Measurements from ENCODE around the gene FRS3. TPM values are rescaled to one million over a fixed set of nuclear protein-coding genes. Genes with fewer than 3 reads are reported as not detected.

FRS3 gene
- total and polyA plus RNA-seq, 11 donors = 3.2 to 6.8 (median 5.1) TPM

DNA sequence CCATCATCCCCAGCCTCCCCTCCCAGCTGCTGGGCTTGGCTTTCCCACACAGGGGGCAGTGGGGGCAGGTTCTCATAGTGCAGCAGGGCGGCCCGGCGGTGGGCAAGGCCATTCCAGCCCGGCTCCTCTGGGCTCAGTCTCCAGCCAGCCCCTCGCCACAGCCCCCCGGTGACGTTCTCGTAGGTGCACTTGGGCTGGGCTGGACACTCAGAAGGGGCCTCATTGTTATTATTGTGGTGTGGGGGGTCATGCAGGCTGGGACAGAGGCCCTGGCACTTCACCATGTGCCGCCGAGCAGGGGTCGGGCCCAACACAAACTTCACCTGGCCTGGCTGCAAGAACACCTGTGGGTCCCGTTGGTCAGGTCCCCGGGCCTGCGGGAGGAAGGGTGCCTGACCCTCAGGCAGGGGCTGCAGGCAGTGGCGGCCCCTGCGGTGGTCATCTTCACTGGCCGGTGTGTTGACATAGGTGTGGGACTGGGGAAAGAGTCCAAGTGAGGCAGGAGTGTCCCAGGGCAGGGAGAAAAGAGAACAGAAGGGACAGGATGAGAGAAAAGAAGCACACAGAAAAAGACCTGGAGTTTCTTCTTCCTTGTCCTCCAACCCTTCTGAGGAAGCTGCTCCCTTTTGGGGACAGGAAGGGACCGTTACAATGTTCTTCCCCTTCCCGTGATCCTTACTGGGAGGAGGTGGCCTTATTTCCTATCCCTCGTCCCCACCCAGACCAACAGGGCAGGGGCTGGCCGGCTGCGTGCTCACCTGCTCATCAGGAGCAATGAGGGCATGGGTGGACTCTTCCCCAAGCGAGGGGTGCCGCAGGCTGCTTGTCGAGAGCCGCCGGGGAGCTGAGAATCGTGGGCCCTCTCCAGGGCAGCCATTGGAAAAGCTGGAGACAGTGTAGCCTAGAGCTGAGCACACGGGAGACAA lies 8.4 kb downstream of the FRS3 start:
- H3K4me1 ChIP-seq = peaks cover 0 to 28% (median 18%) of the 10 kb centered on the region in 12 donors
- 86 to 92% (median 89%) methylated on average over 28 to 29 of the region's 29 CpGs for WGBS, 4 donors
- no peak overlapping the region for H3K4me3 ChIP-seq
- H3K36me3 ChIP-seq = peaks cover 0 to 71% (median 58%) of the 10 kb centered on the region in 9 donors
- DNase-seq = no peak
- intact Hi-C loops (cut with DNase I) = loop anchor here in 5 of 10 donors (5.0 to 10.0 kb wide), 5 partner anchors 34 to 407 kb away; partner anchors contain the start of gene TFEB (in 1 of the 5)
- no peaks in the 10 kb centered on the region for H3K9me3 ChIP-seq
- ATAC-seq = no peak
- H3K27ac ChIP-seq = no peak overlapping the region
- H3K27me3 ChIP-seq = no peaks in the 10 kb centered on the region
- TF ChIP-seq, protein P1, sequence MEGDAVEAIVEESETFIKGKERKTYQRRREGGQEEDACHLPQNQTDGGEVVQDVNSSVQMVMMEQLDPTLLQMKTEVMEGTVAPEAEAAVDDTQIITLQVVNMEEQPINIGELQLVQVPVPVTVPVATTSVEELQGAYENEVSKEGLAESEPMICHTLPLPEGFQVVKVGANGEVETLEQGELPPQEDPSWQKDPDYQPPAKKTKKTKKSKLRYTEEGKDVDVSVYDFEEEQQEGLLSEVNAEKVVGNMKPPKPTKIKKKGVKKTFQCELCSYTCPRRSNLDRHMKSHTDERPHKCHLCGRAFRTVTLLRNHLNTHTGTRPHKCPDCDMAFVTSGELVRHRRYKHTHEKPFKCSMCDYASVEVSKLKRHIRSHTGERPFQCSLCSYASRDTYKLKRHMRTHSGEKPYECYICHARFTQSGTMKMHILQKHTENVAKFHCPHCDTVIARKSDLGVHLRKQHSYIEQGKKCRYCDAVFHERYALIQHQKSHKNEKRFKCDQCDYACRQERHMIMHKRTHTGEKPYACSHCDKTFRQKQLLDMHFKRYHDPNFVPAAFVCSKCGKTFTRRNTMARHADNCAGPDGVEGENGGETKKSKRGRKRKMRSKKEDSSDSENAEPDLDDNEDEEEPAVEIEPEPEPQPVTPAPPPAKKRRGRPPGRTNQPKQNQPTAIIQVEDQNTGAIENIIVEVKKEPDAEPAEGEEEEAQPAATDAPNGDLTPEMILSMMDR (IDR thresholded peaks at IDR 0.05) = no peak
- no peak for TF ChIP-seq POLR2A (IDR thresholded peaks at IDR 0.05)

- ATAC-seq = no peak
These were observed 9.2 kb downstream of the FRS3 start for GRCh38 chr6:41770381-41771057.

GRCh38 chr6:41769376-41769775 lies 10.3 kb downstream of the FRS3 start:
- no peak for DNase-seq

More at GRCh38 chr6:41770381-41771057, 9.2 kb downstream of the FRS3 start:
- 91 to 92% (median 92%) methylated on average over 28 to 30 of the region's 30 CpGs for WGBS, 4 donors
- Histone ChIP-seq H3K4me3 (no peak overlapping the region), H3K4me1 (peaks cover 0 to 28% (median 19%) of the 10 kb centered on the region in 12 donors), H3K27me3 (no peaks in the 10 kb centered on the region), H3K36me3 (peaks cover 0 to 63% (median 54%) of the 10 kb centered on the region in 9 donors), H3K27ac (no peak overlapping the region), H3K9me3 (no peaks in the 10 kb centered on the region)
- no peak for DNase-seq
- intact Hi-C loops (cut with DNase I) = loop anchor here in 5 of 10 donors (5.0 to 10.0 kb wide), 5 partner anchors 33 to 406 kb away; partner anchors contain the start of gene TFEB (in 1 of the 5)
- no peak for TF ChIP-seq POLR2A (IDR thresholded peaks at IDR 0.05)
- TF ChIP-seq, protein P1 (IDR thresholded peaks at IDR 0.05) = no peak

More at GRCh38 chr6:41769376-41769775, 10.3 kb downstream of the FRS3 start:
- no peak for ATAC-seq
- 94 to 100% (median 97%) methylated on average over 8 of the region's 8 CpGs for WGBS, 4 donors
- no peaks in the 10 kb centered on the region for H3K9me3 ChIP-seq
- TF ChIP-seq, protein P1 (IDR thresholded peaks at IDR 0.05) = no peak
- TF ChIP-seq POLR2A (IDR thresholded peaks at IDR 0.05) = no peak
- intact Hi-C loops (cut with DNase I) = loop anchor here in 1 of 10 donors (5.0 kb wide), 1 partner anchor 62 kb away; no protein-coding TSS in a partner anchor
- peaks cover 0 to 51% (median 43%) of the 10 kb centered on the region in 9 donors for H3K36me3 ChIP-seq
- H3K27ac ChIP-seq = no peak overlapping the region
- H3K27me3 ChIP-seq = no peaks in the 10 kb centered on the region
- peaks cover 0 to 28% (median 19%) of the 10 kb centered on the region in 12 donors for H3K4me1 ChIP-seq
- H3K4me3 ChIP-seq = no peak overlapping the region

Data from heart left ventricle (tissue), 16 donors.